WERI-Rb-1 (cell line): ENCODE results near the gene PLCL2.

Source experiments
- DNase-seq: peaks from one replicate; pipeline ENCODE4 v3.0.0-alpha.2; 2020
- H3K27ac ChIP-seq: fragments of 250-450 bp; sonication (Bioruptor Pico); 2 replicates; pipeline ENCODE4 v1.5.1; 2020; ENCODE audit warnings: mild to moderate bottlenecking, moderate library complexity
- H3K27me3 ChIP-seq: fragments of 250-450 bp; sonication (Bioruptor Pico); 2 replicates; pipeline ENCODE4 v1.5.1; 2021; ENCODE audit warnings: mild to moderate bottlenecking, low read depth, moderate library complexity; ENCODE audit not compliant: insufficient read depth, severe bottlenecking
- H3K36me3 ChIP-seq: fragments of 250-450 bp; sonication (Bioruptor Pico); 2 replicates; pipeline ENCODE4 v1.5.1; 2020; ENCODE audit warnings: mild to moderate bottlenecking, moderate library complexity
- H3K4me3 ChIP-seq: 2 replicates; pipeline ENCODE4 v1.5.1; 2011; ENCODE audit warnings: low read depth, mild to moderate bottlenecking, control low read depth, low read length
- H3K9me3 ChIP-seq: fragments of 250-450 bp; sonication (Bioruptor Pico); 2 replicates; pipeline ENCODE4 v1.5.1; 2021; ENCODE audit warnings: mild to moderate bottlenecking, moderate library complexity; ENCODE audit not compliant: severe bottlenecking
- TF ChIP-seq, protein P1 (sequence below): IDR thresholded peaks from 2 replicates; pipeline ENCODE4 v1.5.1; 2011; ENCODE audit warnings: low read depth, mild to moderate bottlenecking, control low read depth, inconsistent platforms, low read length

The PLCL2 gene

GRCh38 chr3:16884084-16884747, 539 bp upstream of the PLCL2 start:
- TF ChIP-seq, protein P1, sequence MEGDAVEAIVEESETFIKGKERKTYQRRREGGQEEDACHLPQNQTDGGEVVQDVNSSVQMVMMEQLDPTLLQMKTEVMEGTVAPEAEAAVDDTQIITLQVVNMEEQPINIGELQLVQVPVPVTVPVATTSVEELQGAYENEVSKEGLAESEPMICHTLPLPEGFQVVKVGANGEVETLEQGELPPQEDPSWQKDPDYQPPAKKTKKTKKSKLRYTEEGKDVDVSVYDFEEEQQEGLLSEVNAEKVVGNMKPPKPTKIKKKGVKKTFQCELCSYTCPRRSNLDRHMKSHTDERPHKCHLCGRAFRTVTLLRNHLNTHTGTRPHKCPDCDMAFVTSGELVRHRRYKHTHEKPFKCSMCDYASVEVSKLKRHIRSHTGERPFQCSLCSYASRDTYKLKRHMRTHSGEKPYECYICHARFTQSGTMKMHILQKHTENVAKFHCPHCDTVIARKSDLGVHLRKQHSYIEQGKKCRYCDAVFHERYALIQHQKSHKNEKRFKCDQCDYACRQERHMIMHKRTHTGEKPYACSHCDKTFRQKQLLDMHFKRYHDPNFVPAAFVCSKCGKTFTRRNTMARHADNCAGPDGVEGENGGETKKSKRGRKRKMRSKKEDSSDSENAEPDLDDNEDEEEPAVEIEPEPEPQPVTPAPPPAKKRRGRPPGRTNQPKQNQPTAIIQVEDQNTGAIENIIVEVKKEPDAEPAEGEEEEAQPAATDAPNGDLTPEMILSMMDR, result peak; percentile 85
- Histone ChIP-seq H3K36me3 (no peaks in the 10 kb centered on the region; the same call in 1 of the 2 replicates), H3K4me3 (peak overlapping the region; percentile 86), H3K27ac (peak overlapping the region; percentile 82), H3K9me3 (no peaks in the 10 kb centered on the region), H3K27me3 (no peaks in the 10 kb centered on the region)
- peak; percentile 82 for DNase-seq

DNA sequence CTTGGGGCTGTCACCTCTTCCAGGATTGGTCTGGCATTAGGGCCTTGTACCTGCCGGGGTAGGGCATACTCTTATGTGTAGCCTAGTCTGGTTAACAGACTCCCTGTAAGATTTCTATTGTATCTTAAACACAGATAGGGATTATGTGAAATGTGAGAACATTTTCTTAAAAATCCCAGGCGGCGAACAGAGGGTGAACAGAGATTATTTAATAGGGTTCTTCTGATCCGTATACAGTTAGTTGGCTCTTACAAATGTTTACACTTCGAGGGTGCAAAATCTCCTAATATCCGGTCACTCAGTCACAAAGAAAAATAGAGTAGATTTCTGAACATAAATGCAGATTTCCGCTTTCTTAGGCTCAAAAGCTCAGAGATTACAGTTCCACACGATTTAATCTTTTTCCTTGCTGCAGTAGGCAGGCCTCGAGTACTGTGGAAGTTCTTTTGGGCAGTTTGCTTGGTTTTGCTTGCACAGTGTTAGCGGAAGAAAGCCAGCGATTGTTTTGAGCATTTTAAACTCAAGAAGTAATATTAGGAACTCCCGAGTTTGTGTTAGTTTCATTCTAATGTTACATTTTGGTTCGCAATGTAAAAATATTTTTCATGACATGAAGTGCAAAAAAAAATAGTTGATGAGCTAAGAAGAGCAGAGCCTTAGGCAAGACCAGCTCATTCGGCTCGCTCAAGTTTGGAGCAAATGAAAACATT, 993 bp downstream of the PLCL2 start:
- Histone ChIP-seq H3K9me3 (no peaks in the 10 kb centered on the region), H3K27ac (peak overlapping the region; percentile 82), H3K36me3 (no peaks in the 10 kb centered on the region; the same call in 1 of the 2 replicates), H3K27me3 (no peaks in the 10 kb centered on the region), H3K4me3 (peak overlapping the region; percentile 86)
- no peak for DNase-seq
- TF ChIP-seq, protein P1, result no peak

DNA sequence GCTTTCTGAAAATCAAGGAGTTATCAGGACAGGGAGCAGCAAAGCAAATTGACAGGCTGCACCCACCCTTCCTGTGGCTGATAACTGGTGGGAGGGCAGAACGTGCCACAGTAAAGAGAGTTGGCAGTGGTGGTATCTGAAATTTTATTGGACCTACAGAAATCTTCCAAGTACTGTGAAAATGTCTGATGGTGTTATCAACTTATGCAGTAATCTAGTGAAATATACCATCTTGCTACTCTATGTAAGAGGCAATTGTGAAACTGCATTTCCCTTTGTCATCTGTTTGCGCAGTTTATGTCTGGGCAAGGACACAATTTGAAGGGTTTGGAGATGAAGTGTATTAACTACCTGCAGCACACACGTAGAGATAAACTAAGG, 1.5 kb downstream of the PLCL2 start:
- H3K36me3 ChIP-seq, result no peaks in the 10 kb centered on the region; the same call in 1 of the 2 replicates
- no peaks in the 10 kb centered on the region for H3K9me3 ChIP-seq
- DNase-seq, result no peak
- peak overlapping the region; percentile 86 for H3K4me3 ChIP-seq
- no peaks in the 10 kb centered on the region for H3K27me3 ChIP-seq
- H3K27ac ChIP-seq, result no peak overlapping the region; the same call in 1 of the 2 replicates
- TF ChIP-seq, protein P1, result no peak

- Histone ChIP-seq H3K4me3 (no peak overlapping the region), H3K27ac (no peak overlapping the region), H3K27me3 (no peaks in the 10 kb centered on the region), H3K9me3 (no peaks in the 10 kb centered on the region), H3K36me3 (no peaks in the 10 kb centered on the region; the same call in 1 of the 2 replicates)
- TF ChIP-seq, protein P1, result no peak
- no peak for DNase-seq
Observed at GRCh38 chr3:16887130-16887529, 2.4 kb downstream of the PLCL2 start.

DNA sequence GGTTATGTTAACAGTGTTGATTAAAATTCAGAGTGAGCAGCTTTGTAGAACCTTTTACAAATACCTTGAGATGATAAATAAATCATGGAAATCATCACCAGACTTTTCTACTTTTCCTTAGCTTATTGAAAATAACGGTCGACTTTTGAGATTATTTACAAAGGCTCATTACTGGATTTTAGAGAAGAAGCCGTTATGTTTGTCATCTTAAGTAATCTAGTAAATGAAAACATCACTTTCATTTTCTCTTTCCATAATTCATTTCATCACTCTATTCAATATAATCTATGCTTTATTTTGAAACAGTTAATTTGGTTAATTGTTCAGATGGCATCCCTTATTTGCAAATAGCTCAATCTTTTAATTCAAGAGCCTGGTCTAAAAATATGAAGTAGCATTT, 3.6 kb downstream of the PLCL2 start:
- Histone ChIP-seq H3K27me3 (no peaks in the 10 kb centered on the region), H3K4me3 (no peak overlapping the region), H3K27ac (no peak overlapping the region), H3K36me3 (no peaks in the 10 kb centered on the region; the same call in 1 of the 2 replicates), H3K9me3 (no peaks in the 10 kb centered on the region)
- TF ChIP-seq, protein P1, result no peak
- no peak for DNase-seq
